Activated CD4-positive, alpha-beta T cell treated with anti-CD3 and anti-CD28 coated beads for 48 hours (primary cell): ENCODE results near the gene SURF4.
"Not testable (repeated sequence)": the region's sequence is repeated elsewhere in the genome, so short reads cannot be mapped to it uniquely, and the experiment has no call there.

Source experiments
- DNase-seq: peaks from one replicate; pipeline ENCODE4 v3.0.0-alpha.2; 2020

The SURF4 gene

GRCh38 chr9:133331641-133332380, 44.0 kb downstream of the SURF4 start:
- no peak for DNase-seq

GRCh38 chr9:133331221-133331620, 44.6 kb downstream of the SURF4 start:
- DNase-seq, result no peak

GRCh38 chr9:133329306-133330156, 46.3 kb downstream of the SURF4 start:
- DNase-seq, result not testable (repeated sequence)

GRCh38 chr9:133327834-133328484, 47.9 kb downstream of the SURF4 start:
- DNase-seq, result no peak

- DNase-seq, result not testable (repeated sequence)
Measured at GRCh38 chr9:133327021-133327420, 48.8 kb downstream of the SURF4 start.

- no peak for DNase-seq
Measured at GRCh38 chr9:133323991-133324703, 51.7 kb downstream of the SURF4 start.

- no peak for DNase-seq
Measured at GRCh38 chr9:133323211-133323610, 52.6 kb downstream of the SURF4 start.

- no peak for DNase-seq
Measured at GRCh38 chr9:133322701-133323100, 53.2 kb downstream of the SURF4 start.

- no peak for DNase-seq
Measured at GRCh38 chr9:133321411-133321935, 54.4 kb downstream of the SURF4 start.

- DNase-seq, result no peak
Measured at GRCh38 chr9:133320421-133320881, 55.4 kb downstream of the SURF4 start.

GRCh38 chr9:133317551-133317950, 58.3 kb downstream of the SURF4 start:
- DNase-seq, result not testable (repeated sequence)

- DNase-seq, result no peak
Measured at GRCh38 chr9:133315997-133316396, 59.9 kb downstream of the SURF4 start.
